SK-N-SH (cell line): Measurements from ENCODE around the gene CCDC178. TPM values are rescaled to one million over a fixed set of nuclear protein-coding genes. Genes with fewer than 3 reads are reported as not detected.

Source experiments
- CTCF ChIA-PET: fragments of 300-600, 350-600 bp; formaldehyde crosslinking; extraction: SDS; loops from one replicate; lab custom pipeline; 2021; lab: Yijun Ruan, JAX
- POLR2A ChIA-PET: fragments of 350-600 bp; sonication (Branson Sonifier 250); formaldehyde crosslinking; extraction: SDS; loops from one replicate; lab custom pipeline; 2020; ENCODE audit warnings: antibody characterized with exemption, inconsistent platforms; lab: Yijun Ruan, JAX
- DNase-seq: peaks from one replicate; pipeline ENCODE4 v3.0.0; 2012
- H2AFZ ChIP-seq: fragments of 200-600 bp; sonication (generic); 2 replicates; pipeline ENCODE4 v1.8.1; 2016; ENCODE audit warnings: antibody characterized with exemption, mild to moderate bottlenecking, low read depth
- H3F3A ChIP-seq: fragments of 200-600 bp; sonication (generic); replicated peaks from 2 replicates; pipeline ENCODE3; 2016; ENCODE audit warnings: antibody characterized with exemption, mild to moderate bottlenecking; ENCODE audit not compliant: insufficient read depth
- H3K27ac ChIP-seq, 2 experiments: fragments of 200-500 bp in 1 of 2; fragments of 200-600 bp in 1 of 2; sonication (Bioruptor generic) in 1 of 2; sonication (generic), shearing (Covaris generic) in 1 of 2; 2 replicates each; pipeline versions ENCODE4 v1.5.1 to v1.6.1; 2014 to 2016; ENCODE audit warnings: low read depth in 2 of 2, inconsistent platforms in 1 of 2, low read length in 1 of 2, mild to moderate bottlenecking in 1 of 2, mixed read lengths in 1 of 2
- H3K27me3 ChIP-seq: fragments of 200-600 bp; sonication (generic), shearing (Covaris generic); 2 replicates; pipeline ENCODE4 v1.6.1; 2016; ENCODE audit warnings: mixed run types; ENCODE audit not compliant: insufficient read depth
- H3K36me3 ChIP-seq, 2 experiments: fragments of 200-500 bp in 1 of 2; fragments of 200-600 bp in 1 of 2; sonication (Bioruptor generic) in 1 of 2; sonication (generic) in 1 of 2; replicated peaks in 1 of 2; 2 replicates each; pipeline versions ENCODE3 to v1.5.1; 2014 to 2016; ENCODE audit warnings: low read length in 1 of 2, mild to moderate bottlenecking in 1 of 2; ENCODE audit not compliant: insufficient read depth in 2 of 2, control insufficient read depth in 1 of 2
- H3K4me1 ChIP-seq, 2 experiments: fragments of 200-500 bp in 1 of 2; fragments of 200-600 bp in 1 of 2; sonication (Bioruptor generic) in 1 of 2; sonication (generic), shearing (Covaris generic) in 1 of 2; 2 replicates each; pipeline versions ENCODE4 v1.5.1 to v1.6.1; 2014 to 2016; ENCODE audit warnings: low read depth in 1 of 2, low read length in 1 of 2, mixed run types in 1 of 2; ENCODE audit not compliant: insufficient read depth in 2 of 2, control insufficient read depth in 1 of 2
- H3K4me2 ChIP-seq: fragments of 200-600 bp; sonication (generic), shearing (Covaris generic); 2 replicates; pipeline ENCODE4 v1.6.1; 2017; ENCODE audit warnings: mixed run types
- H3K4me3 ChIP-seq, 2 experiments: fragments of 200-500 bp in 1 of 2; fragments of 200-600 bp in 1 of 2; sonication (Bioruptor generic) in 1 of 2; sonication (generic), shearing (Covaris generic) in 1 of 2; 2 replicates each; pipeline versions ENCODE4 v1.5.1 to v1.8.1; 2014 to 2016; ENCODE audit warnings: low read depth in 2 of 2, inconsistent platforms in 1 of 2, low read length in 1 of 2, mild to moderate bottlenecking in 1 of 2, mixed read lengths in 1 of 2, moderate library complexity in 1 of 2
- H3K79me2 ChIP-seq: fragments of 200-600 bp; sonication (generic); 2 replicates; pipeline ENCODE4 v1.8.1; 2017; ENCODE audit warnings: mild to moderate bottlenecking; ENCODE audit not compliant: insufficient read depth
- H3K9ac ChIP-seq: fragments of 200-600 bp; sonication (generic); 2 replicates; pipeline ENCODE4 v1.6.1; 2017; ENCODE audit warnings: mixed run types
- H3K9me2 ChIP-seq: fragments of 200-600 bp; sonication (generic); 2 replicates; pipeline ENCODE4 v1.6.1; 2017; ENCODE audit warnings: mixed run types
- H3K9me3 ChIP-seq: fragments of 200-600 bp; sonication (generic); 2 replicates; pipeline ENCODE4 v1.6.1; 2017; ENCODE audit warnings: mixed run types, mild to moderate bottlenecking, moderate library complexity
- H4K20me1 ChIP-seq: fragments of 200-600 bp; sonication (generic); 2 replicates; pipeline ENCODE4 v1.6.1; 2017; ENCODE audit warnings: mild to moderate bottlenecking, mixed run types; ENCODE audit not compliant: insufficient read depth
- GATA2 ChIP-seq: sonication (generic); formaldehyde crosslinking; IDR thresholded peaks from 2 replicates; pipeline ENCODE4 v1.5.0; 2020; ENCODE audit warnings: mild to moderate bottlenecking, missing genetic modification reagents
- MEF2A ChIP-seq: IDR thresholded peaks from 2 replicates; pipeline ENCODE4 v1.4.0; 2012; ENCODE audit warnings: low read depth, borderline replicate concordance
- NFIC ChIP-seq: IDR thresholded peaks from 2 replicates; pipeline ENCODE4 v1.4.0; 2012; ENCODE audit warnings: borderline replicate concordance
- POLR2AphosphoS5 ChIP-seq: IDR thresholded peaks from 2 replicates; pipeline ENCODE4 v1.6.1; 2012; ENCODE audit warnings: low read depth, low read length
- RFX5 ChIP-seq: IDR thresholded peaks from 2 replicates; pipeline ENCODE4 v1.6.1; 2012; ENCODE audit warnings: mild to moderate bottlenecking, improper control_type of control experiment, low read length
- TEAD4 ChIP-seq: IDR thresholded peaks from 2 replicates; pipeline ENCODE4 v1.4.0; 2012; ENCODE audit warnings: mild to moderate bottlenecking, borderline replicate concordance; ENCODE audit not compliant: insufficient read depth
- YY1 ChIP-seq: IDR thresholded peaks from 2 replicates; pipeline ENCODE4 v1.4.0; 2012; ENCODE audit warnings: low read depth, mild to moderate bottlenecking
- WGBS: methylation state at CpG from one replicate; pipeline ENCODE4 v1.1.6; 2017; ENCODE audit warnings: low lambda C conversion rate; 5-methylcytosine and 5-hydroxymethylcytosine counted together
- polyA plus RNA-seq, 3 experiments: library from polyadenylated mRNA; depleted of rRNA; stranded (reverse); fragments of >200 nt; gene quantifications; 2 replicates each; pipeline ENCODE4 v1.2.3, GENCODE V29; 2012
- TF ChIP-seq, protein P1 (sequence below): IDR thresholded peaks from 2 replicates; pipeline ENCODE4 v1.4.0; 2012; ENCODE audit warnings: low read depth, borderline replicate concordance
- TF ChIP-seq, protein P2 (sequence below): IDR thresholded peaks from 2 replicates; pipeline ENCODE4 v1.6.1; 2012; ENCODE audit warnings: mild to moderate bottlenecking, low read depth, low read length, moderate library complexity
- TF ChIP-seq, protein P3 (sequence below): fragments of 150-350 bp; IDR thresholded peaks from 2 replicates; pipeline ENCODE4 v1.6.1; 2017; ENCODE audit warnings: antibody characterized with exemption, low read length, low read depth, borderline replicate concordance

The CCDC178 gene
- polyA plus RNA-seq, 1 of the 3 experiments (the other 2 are of a cell fraction): not detected

DNA sequence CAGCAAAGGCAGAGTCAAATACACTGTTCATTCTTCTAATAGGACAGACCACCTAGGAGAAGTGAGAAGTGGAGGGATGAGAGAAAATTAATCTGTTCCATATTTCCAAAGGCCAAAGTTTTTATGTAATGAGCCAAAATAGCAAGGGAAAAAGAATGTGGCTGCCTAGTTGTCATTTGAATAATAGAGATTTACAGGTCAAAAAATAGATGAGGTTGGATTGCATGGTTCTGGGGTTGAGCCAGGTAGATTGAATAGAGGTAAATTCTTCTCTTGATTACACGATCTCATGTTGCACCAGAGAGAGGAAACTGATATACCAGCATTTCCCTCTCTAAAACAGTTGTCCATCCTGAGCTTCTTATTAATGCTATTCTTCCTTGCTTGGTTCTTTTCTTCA is 325.8 kb downstream of the CCDC178 start:
- DNase-seq: no peak
- H3K9me3 ChIP-seq: no peaks in the 10 kb centered on the region
- no peak overlapping the region for H3K4me2 ChIP-seq
- no peaks in the 10 kb centered on the region for H3F3A ChIP-seq
- no peak overlapping the region for H3K4me3 ChIP-seq
- H3K27me3 ChIP-seq: no peaks in the 10 kb centered on the region
- H3K9ac ChIP-seq: no peak overlapping the region
- no peaks in the 10 kb centered on the region for H4K20me1 ChIP-seq
- no peak for TF ChIP-seq RFX5
- TF ChIP-seq, protein P1, sequence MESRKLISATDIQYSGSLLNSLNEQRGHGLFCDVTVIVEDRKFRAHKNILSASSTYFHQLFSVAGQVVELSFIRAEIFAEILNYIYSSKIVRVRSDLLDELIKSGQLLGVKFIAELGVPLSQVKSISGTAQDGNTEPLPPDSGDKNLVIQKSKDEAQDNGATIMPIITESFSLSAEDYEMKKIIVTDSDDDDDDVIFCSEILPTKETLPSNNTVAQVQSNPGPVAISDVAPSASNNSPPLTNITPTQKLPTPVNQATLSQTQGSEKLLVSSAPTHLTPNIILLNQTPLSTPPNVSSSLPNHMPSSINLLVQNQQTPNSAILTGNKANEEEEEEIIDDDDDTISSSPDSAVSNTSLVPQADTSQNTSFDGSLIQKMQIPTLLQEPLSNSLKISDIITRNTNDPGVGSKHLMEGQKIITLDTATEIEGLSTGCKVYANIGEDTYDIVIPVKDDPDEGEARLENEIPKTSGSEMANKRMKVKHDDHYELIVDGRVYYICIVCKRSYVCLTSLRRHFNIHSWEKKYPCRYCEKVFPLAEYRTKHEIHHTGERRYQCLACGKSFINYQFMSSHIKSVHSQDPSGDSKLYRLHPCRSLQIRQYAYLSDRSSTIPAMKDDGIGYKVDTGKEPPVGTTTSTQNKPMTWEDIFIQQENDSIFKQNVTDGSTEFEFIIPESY: no peak
- TF ChIP-seq, all 33 proteins: peak for 0
- no peaks in the 10 kb centered on the region for H3K4me1 ChIP-seq
- ChIA-PET POLR2A (no interaction called here), CTCF (no interaction called here)
- H3K9me2 ChIP-seq: no peaks in the 10 kb centered on the region
- WGBS: 18% methylated on average over 1 of the region's 1 CpG
- H3K36me3 ChIP-seq: no peaks in the 10 kb centered on the region
- H3K27ac ChIP-seq: no peak overlapping the region
- no peaks in the 10 kb centered on the region for H3K79me2 ChIP-seq
- no peak overlapping the region for H2AFZ ChIP-seq

DNA sequence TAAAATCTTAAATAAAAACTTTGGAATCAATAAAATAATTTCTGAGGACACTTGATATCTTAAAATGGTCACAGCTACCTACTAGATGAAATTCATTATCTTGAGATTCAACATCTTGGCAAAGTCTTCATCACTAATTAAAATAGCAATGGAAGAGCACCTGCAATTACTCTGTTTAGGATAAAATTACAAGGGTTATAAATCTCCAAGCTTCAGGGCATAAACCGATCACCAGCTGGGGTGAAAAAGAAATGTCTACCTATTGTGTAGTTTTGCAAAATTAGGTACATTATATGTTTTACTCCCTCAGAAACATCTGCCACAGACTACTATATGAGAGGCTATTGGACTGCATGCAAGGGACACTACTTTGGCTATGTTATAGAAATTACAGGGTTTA is 327.1 kb downstream of the CCDC178 start:
- CTCF ChIA-PET: no interaction called here
- Histone ChIP-seq H3K36me3 (no peaks in the 10 kb centered on the region), H3K79me2 (no peaks in the 10 kb centered on the region), H3K9ac (no peak overlapping the region), H4K20me1 (no peaks in the 10 kb centered on the region), H3K4me1 (no peaks in the 10 kb centered on the region), H3K9me3 (no peaks in the 10 kb centered on the region), H3K4me2 (no peak overlapping the region), H3K4me3 (no peak overlapping the region), H3K27ac (no peak overlapping the region), H3K9me2 (no peaks in the 10 kb centered on the region), H3K27me3 (no peaks in the 10 kb centered on the region), H3F3A (no peaks in the 10 kb centered on the region), H2AFZ (no peak overlapping the region)
- no peak for DNase-seq
- no peak for TF ChIP-seq YY1
- TF ChIP-seq, protein P2, sequence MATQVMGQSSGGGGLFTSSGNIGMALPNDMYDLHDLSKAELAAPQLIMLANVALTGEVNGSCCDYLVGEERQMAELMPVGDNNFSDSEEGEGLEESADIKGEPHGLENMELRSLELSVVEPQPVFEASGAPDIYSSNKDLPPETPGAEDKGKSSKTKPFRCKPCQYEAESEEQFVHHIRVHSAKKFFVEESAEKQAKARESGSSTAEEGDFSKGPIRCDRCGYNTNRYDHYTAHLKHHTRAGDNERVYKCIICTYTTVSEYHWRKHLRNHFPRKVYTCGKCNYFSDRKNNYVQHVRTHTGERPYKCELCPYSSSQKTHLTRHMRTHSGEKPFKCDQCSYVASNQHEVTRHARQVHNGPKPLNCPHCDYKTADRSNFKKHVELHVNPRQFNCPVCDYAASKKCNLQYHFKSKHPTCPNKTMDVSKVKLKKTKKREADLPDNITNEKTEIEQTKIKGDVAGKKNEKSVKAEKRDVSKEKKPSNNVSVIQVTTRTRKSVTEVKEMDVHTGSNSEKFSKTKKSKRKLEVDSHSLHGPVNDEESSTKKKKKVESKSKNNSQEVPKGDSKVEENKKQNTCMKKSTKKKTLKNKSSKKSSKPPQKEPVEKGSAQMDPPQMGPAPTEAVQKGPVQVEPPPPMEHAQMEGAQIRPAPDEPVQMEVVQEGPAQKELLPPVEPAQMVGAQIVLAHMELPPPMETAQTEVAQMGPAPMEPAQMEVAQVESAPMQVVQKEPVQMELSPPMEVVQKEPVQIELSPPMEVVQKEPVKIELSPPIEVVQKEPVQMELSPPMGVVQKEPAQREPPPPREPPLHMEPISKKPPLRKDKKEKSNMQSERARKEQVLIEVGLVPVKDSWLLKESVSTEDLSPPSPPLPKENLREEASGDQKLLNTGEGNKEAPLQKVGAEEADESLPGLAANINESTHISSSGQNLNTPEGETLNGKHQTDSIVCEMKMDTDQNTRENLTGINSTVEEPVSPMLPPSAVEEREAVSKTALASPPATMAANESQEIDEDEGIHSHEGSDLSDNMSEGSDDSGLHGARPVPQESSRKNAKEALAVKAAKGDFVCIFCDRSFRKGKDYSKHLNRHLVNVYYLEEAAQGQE: no peak
- TF ChIP-seq TEAD4: no peak
- TF ChIP-seq, protein P1: no peak
- TF ChIP-seq MEF2A: no peak
- no peak for TF ChIP-seq GATA2 (CRISPR knock-in tag)
- TF ChIP-seq NFIC: no peak
- no peak for TF ChIP-seq POLR2AphosphoS5
- TF ChIP-seq, protein P3, sequence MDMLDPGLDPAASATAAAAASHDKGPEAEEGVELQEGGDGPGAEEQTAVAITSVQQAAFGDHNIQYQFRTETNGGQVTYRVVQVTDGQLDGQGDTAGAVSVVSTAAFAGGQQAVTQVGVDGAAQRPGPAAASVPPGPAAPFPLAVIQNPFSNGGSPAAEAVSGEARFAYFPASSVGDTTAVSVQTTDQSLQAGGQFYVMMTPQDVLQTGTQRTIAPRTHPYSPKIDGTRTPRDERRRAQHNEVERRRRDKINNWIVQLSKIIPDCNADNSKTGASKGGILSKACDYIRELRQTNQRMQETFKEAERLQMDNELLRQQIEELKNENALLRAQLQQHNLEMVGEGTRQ: no peak
- 38% methylated on average over 1 of the region's 1 CpG for WGBS
- POLR2A ChIA-PET: no interaction called here
